ENCODE measurements around the gene PLS1.
A peak's percentile ranks its signal among the peaks of the same experiment; 100 is the strongest.
"Not testable (repeated sequence)": the region's sequence is repeated elsewhere in the genome, so short reads cannot be mapped to it uniquely, and the experiment has no call there.

Gene PLS1

GRCh38 chr3:142596726-142597088, 514 bp downstream of the PLS1 start:
- no peak for DNase-seq (ENCODE audit: low read depth, low spot score)

GRCh38 chr3:142597906-142598305, 1.7 kb downstream of the PLS1 start:
- no peak for DNase-seq (ENCODE audit: low read depth, low spot score)

- DNase-seq (ENCODE audit: low read depth, low spot score), result no peak
Measured at GRCh38 chr3:142601713-142602112, 5.5 kb downstream of the PLS1 start.

- no peak for DNase-seq (ENCODE audit: low read depth, low spot score)
Measured at GRCh38 chr3:142602619-142603385, 6.6 kb downstream of the PLS1 start.

- not testable (repeated sequence) for DNase-seq (ENCODE audit: low read depth, low spot score)
Measured at GRCh38 chr3:142603386-142603705, 7.2 kb downstream of the PLS1 start.

- DNase-seq (ENCODE audit: low read depth, low spot score), result no peak
Measured at GRCh38 chr3:142604940-142605339, 8.7 kb downstream of the PLS1 start.

GRCh38 chr3:142608631-142609030, 12.4 kb downstream of the PLS1 start:
- DNase-seq (ENCODE audit: low read depth, low spot score), result peak; percentile 78

- DNase-seq (ENCODE audit: low read depth, low spot score), result no peak
Measured at GRCh38 chr3:142609136-142609535, 12.9 kb downstream of the PLS1 start.

- DNase-seq (ENCODE audit: low read depth, low spot score), result no peak
Measured at GRCh38 chr3:142611206-142611605, 15.0 kb downstream of the PLS1 start.

GRCh38 chr3:142613491-142613890, 17.3 kb downstream of the PLS1 start:
- DNase-seq (ENCODE audit: low read depth, low spot score), result no peak

- DNase-seq (ENCODE audit: low read depth, low spot score), result no peak
Measured at GRCh38 chr3:142614059-142614626, 17.9 kb downstream of the PLS1 start.

GRCh38 chr3:142615171-142615570, 19.0 kb downstream of the PLS1 start:
- no peak for DNase-seq (ENCODE audit: low read depth, low spot score)

GRCh38 chr3:142618917-142619461, 22.8 kb downstream of the PLS1 start:
- no peak for DNase-seq (ENCODE audit: low read depth, low spot score)

- DNase-seq (ENCODE audit: low read depth, low spot score), result no peak
Measured at GRCh38 chr3:142622405-142622804, 26.2 kb downstream of the PLS1 start.

GRCh38 chr3:142623194-142623593, 27.0 kb downstream of the PLS1 start:
- DNase-seq (ENCODE audit: low read depth, low spot score), result no peak

- no peak for DNase-seq (ENCODE audit: low read depth, low spot score)
Measured at GRCh38 chr3:142624341-142625152, 28.4 kb downstream of the PLS1 start.

- DNase-seq (ENCODE audit: low read depth, low spot score), result no peak
Measured at GRCh38 chr3:142625153-142625440, 28.9 kb downstream of the PLS1 start.

- no peak for DNase-seq (ENCODE audit: low read depth, low spot score)
Measured at GRCh38 chr3:142626971-142627370, 30.8 kb downstream of the PLS1 start.

- DNase-seq (ENCODE audit: low read depth, low spot score), result no peak
Measured at GRCh38 chr3:142628801-142629200, 32.6 kb downstream of the PLS1 start.

- no peak for DNase-seq (ENCODE audit: low read depth, low spot score)
Measured at GRCh38 chr3:142633073-142633472, 36.9 kb downstream of the PLS1 start.

- no peak for DNase-seq (ENCODE audit: low read depth, low spot score)
Measured at GRCh38 chr3:142636050-142636449, 39.9 kb downstream of the PLS1 start.

GRCh38 chr3:142636664-142637063, 40.5 kb downstream of the PLS1 start:
- DNase-seq (ENCODE audit: low read depth, low spot score), result no peak

GRCh38 chr3:142638291-142638690, 42.1 kb downstream of the PLS1 start:
- no peak for DNase-seq (ENCODE audit: low read depth, low spot score)
